Mesenteric fat pad (tissue), 1 donor: ENCODE data around the gene SNTB2. TPM values are rescaled to one million over a fixed set of nuclear protein-coding genes. Genes with fewer than 3 reads are reported as not detected.
"Not testable (repeated sequence)": the region's sequence is repeated elsewhere in the genome, so short reads cannot be mapped to it uniquely, and the experiment has no call there.

Source experiments
- DNase-seq: peaks from one replicate; pipeline ENCODE4 v3.0.0-alpha.2; 2020; ENCODE audit warnings: low spot score
- total RNA-seq: library from RNA; stranded (reverse); fragmentation: NEBNext Ultra II Directional; extraction: Animal tissue kit (Norgen Biotek cat#: 25700); gene quantifications from one replicate; pipeline ENCODE4 v1.2.1, GENCODE V29; 2021
- donor health status: DM: yes; HTN: yes; CAD: no.

SNTB2 gene
- total RNA-seq, 1 donor from 2014 or later = 49.2 TPM

DNA sequence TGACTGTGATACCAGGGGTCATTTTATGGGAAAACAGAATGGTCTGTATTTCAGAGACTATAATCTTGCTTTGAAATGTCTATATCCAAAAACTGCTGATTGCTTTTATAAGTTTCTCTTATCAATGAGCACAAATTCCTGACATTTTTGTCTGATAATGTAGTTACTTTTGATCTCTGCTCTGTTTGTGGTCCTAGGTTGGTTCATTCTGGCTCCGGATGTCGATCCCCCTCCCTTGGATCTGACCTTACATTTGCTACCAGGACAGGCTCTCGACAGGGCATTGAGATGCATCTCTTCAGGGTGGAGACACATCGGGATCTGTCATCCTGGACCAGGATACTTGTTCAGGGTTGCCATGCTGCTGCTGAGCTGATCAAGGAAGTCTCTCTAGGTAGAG, 96.9 kb downstream of the SNTB2 start:
- DNase-seq = no peak

DNA sequence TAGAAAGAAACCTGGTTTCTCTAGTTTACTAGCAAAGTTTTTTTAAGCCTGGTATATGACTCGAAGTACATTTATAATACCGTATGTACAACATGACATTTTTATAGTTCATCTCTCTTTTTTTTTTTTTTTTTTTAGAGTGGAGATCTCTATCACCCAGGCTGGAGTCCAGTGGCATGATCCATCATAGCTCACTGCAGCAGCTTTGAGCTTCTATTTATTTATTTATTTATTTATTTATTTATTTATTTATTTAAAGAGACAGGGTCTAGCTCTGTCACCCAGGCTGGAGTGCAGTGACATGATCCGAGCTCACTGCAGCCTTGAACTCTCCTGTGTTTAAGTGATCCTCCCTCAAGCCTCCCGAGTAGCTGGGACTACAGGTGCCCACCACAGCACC, 98.3 kb downstream of the SNTB2 start:
- no peak for DNase-seq

DNA sequence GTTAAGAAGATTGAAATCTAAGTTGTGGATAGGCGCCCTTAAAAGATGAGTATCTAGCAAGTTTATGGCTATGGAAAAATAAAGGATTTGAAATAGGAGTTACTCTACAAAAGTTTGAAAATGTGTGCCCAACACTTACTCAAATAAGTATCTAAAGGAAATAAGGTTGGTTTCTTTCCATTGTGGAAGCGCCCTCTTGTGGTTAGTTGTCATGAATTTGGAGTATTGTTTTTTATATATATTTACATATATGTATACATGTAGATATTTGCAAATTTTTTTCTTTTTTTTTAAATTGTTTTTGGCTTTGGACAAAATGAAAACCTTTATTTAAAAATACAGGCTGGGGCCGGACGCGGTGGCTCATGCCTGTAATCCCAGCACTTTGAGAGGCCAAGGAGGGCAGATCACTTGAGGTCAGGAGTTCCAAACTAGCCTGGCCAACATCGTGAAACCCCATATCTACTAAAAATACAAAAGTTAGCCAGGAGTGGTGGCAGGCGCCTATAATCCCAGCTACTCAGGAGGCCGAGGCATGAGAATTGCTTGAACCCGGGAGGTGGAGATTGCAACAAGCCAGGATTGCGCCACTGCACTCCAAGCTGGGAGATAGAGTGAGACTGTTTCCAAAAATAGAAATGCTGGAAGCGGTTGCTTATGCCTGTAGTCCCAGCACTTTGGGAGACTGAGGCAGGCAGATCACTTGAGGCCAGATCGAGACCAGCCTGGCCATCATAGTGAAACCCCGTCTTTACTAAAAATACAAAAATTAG, 100.2 kb downstream of the SNTB2 start:
- DNase-seq = no peak

GRCh38 chr16:69291657-69292056, 104.7 kb downstream of the SNTB2 start:
- DNase-seq = not testable (repeated sequence)

- no peak for DNase-seq
Measured at GRCh38 chr16:69293401-69293800, 106.4 kb downstream of the SNTB2 start.

DNA sequence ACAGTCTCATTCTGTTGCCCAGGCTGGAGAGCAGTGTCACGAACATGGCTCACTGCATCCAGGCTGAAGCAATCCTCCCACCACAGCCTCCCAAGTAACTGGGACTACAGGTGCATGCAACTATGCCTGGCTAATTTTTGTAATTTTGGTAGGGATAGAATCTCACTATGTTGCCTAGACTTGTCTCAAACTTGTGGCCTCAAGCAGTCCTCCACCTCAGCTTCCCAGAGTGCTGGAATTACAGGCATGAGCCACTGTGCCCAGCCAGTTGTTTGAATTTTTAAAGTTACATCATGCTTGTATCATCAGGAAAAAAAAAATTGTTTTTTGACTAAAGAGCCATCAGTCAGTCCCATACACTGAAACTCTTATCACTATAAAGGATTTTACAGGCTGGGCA, 107.1 kb downstream of the SNTB2 start:
- no peak for DNase-seq

GRCh38 chr16:69296771-69297170, 109.8 kb downstream of the SNTB2 start:
- DNase-seq = not testable (repeated sequence)

- DNase-seq = no peak
Measured at GRCh38 chr16:69298261-69298660, 111.3 kb downstream of the SNTB2 start.

DNA sequence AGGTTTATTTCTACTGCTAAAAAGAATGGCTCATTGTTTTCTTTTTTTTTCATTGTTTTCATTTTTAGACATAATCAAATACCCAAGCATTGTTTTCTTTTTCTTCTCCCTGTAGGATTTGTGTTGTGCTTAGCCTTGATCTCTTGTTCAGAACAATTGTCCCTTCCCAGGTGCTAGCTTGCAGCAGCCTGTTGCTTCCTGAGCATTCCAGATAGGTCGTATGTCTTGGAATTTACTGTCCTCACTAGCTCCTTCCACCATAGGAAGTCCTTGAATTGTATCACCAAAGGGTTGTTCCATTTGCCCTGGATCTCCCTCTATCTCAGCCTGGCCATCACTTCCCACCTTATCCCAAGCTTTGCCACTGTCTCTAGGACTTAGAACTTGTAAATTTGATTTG, 114.2 kb downstream of the SNTB2 start:
- DNase-seq = no peak

- no peak for DNase-seq
Measured at GRCh38 chr16:69301861-69302260, 114.9 kb downstream of the SNTB2 start.

- no peak for DNase-seq
Measured at GRCh38 chr16:69302301-69302700, 115.3 kb downstream of the SNTB2 start.

DNA sequence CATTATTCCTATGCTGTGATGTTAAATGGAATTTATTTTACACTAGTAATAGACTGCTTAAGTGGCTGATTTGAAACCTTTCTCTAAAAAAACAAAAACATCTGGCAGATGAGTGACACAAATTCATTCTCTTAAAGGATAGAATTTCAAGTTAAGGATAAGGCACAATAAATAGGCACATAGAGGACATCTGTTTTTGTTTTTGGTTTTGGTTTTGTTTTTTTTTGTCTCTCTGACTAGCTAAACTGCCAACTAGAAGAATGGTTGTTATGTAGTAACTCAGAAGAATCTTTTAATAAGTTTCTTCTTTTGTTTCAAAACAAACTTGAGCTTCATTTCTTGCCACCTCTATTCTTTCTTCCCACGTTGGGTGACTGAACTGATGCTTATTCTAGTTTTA, 119.1 kb downstream of the SNTB2 start:
- no peak for DNase-seq

DNA sequence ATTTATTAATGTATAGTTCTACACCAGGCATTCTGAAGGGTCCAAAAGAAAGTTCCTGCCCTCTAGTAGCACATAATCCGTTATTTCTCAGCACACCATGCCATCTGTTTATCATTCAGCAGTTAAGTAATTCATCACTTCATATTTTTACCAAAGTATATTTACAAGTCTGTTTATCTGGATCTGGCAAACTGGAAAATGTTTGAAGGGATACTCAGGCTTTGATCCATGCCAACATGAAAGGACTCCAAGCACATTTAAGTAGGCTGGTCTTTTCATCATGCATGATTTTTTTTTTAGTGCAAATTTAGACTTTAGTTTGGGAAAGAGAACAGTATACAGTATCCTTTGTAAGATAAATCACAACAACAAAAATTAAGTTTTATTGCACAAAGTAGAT, 120.1 kb downstream of the SNTB2 start:
- DNase-seq = no peak

GRCh38 chr16:69307856-69308255, 120.9 kb downstream of the SNTB2 start:
- no peak for DNase-seq

DNA sequence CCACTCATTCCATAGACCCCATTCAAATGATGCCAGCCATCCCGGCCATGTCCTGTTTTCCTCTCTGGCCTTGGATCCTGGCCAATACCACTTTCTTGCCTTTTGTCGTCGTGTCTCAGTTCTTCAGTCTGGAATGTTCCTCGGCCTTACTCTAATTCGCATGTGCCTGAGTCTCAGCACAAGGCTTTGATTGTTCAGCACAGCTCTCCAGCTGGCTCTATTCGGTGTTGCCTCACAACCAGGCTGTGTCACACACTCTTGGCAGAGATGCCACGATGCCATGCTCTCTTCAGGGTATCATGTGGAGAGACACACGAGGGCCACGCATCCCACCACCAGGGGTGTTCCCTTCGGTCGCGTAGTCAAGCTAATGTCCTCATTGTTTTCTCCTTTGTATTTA, 122.4 kb downstream of the SNTB2 start:
- DNase-seq = peak; percentile 79

DNA sequence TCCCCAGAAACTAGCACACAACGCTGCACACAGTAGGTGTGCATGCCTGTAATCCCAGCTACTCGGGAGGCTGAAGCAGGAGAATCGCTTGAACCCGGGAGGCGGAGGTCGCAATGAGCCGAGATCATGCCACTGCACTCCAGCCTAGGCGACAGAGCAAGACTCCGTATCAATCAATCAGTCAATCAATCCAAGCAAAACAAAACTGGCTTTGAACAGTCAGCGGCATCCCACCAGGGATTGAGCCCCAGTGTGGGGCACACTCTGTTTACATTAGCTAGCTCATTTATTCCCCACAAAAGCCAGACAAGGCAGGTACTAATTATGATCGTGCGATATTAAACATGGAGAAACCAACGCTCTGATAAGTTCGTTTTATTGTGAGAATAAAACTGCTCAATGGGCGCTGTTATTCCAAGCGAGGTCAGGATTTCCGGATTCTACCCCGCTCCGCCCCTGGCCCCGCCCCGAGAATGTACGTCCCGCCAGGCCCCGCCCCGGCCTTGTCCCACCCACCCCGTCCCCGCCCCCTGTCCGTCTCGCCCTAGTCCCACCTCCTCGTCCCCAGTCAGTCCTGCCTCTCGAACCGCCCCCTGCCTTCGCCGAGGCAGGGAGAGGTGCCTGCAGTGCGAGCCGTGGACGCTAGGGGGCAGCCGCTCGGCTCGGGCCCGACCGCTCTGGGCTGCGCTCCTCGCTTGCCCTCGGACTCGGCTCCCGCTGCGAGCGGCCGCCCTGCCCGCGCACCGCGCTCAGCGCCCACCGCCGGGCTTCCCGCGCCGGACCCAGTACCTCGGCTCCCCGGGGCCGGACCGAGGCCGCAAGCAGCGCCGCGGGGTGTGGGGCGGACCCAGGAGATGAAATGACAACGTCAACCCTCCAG, 123.9 kb downstream of the SNTB2 start, which contains the start of gene VPS4A:
TSS of gene VPS4A (plus strand) at position 698 of the 880 bp plus-strand sequence. CDS start at position 860, 162 bp downstream.
- peak; percentile 99 for DNase-seq

DNA sequence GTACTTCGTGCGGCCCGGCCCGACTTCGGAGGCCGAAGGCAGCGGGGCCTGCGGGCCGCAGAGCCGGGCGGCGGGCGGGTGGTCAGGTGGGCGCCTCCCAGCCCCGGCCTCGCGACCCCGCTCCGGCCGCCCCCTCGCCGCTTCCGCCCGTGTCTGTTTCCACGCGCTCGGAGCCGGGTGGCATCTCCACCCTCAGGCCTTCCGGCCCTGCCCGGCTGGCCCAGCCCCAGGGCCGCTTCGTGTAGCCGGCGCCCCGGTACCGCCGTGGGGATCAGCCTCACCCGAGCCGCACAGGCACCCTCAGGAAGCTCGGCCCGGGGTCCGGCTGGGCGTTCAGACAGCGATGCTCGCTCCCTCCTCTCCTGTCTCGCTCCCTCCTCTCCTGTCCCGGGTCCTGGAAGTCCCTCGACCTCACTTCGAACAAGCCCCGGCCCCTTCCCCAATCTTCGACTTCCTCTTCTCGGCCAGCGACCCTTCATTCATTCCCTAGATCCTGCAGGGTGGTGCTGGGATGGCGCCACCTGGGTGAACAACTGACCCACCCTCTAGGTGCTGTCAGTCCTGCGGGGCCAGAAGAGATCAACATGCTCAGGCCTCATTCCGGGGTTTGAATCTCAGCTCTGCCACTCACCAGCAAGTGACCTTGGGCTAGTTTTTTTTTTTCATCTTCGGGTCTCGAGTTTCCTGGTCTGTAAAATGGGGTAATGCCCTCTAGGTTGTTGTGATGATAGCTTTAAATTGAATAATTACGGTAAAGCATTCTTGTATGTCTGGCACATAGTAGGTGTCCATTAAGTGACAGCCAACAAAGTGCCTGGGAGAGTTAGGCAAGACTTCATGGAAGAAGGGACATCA, 124.8 kb downstream of the SNTB2 start:
- peak; percentile 90 for DNase-seq

GRCh38 chr16:69313469-69313868, 126.5 kb downstream of the SNTB2 start:
- no peak for DNase-seq

DNA sequence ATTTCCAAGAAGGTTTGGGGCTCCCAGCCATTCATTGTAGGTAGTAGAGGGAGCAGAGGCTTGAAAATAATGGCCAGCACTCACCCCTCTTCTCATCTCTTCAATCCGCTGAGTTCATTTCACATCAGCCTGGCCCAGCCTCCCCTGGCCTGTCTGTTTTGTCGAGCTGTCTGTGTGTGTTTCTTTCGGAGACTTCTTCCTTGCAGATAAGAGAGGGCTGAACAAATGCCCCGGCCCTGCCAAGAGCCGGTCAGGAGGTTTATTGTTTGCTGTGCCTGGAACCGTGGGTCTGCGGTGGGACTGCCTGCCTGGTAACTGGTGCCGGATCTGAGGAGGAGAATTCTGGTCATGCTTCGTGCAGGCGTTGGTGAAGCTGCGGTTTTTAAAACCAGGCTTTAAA, 127.6 kb downstream of the SNTB2 start:
- peak; percentile 53 for DNase-seq

GRCh38 chr16:69315486-69316311, 128.7 kb downstream of the SNTB2 start:
- peak; percentile 71 for DNase-seq
